OCI-LY1 (cell line): ENCODE results near the gene LPO.

Experiments used
- H2AFZ ChIP-seq: fragments of 200-600 bp; sonication (generic), shearing (Covaris generic); 2 replicates; pipeline ENCODE4 v1.6.0; 2014; ENCODE audit warnings: antibody characterized with exemption, mild to moderate bottlenecking, low read length
- H3F3A ChIP-seq: fragments of 200-600 bp; sonication (generic), shearing (Covaris generic); 2 replicates; pipeline ENCODE4 v1.6.0; 2014; ENCODE audit warnings: mild to moderate bottlenecking, antibody characterized with exemption, low read length, moderate library complexity; ENCODE audit not compliant: insufficient read depth
- H3K27ac ChIP-seq: fragments of 200-600 bp; sonication (generic); 2 replicates; pipeline ENCODE4 v1.5.1; 2014; ENCODE audit warnings: low read length, mixed run types, mild to moderate bottlenecking, low read depth; ENCODE audit not compliant: poor library complexity, severe bottlenecking
- H3K27me3 ChIP-seq: fragments of 200-600 bp; sonication (generic); 2 replicates; pipeline ENCODE4 v1.6.0; 2014; ENCODE audit warnings: antibody characterized with exemption, mild to moderate bottlenecking, low read length, moderate library complexity; ENCODE audit not compliant: insufficient read depth
- H3K36me3 ChIP-seq: fragments of 200-600 bp; sonication (generic); 2 replicates; pipeline ENCODE4 v1.6.1; 2014; ENCODE audit warnings: mild to moderate bottlenecking, antibody characterized with exemption, low read length, moderate library complexity, mixed read lengths; ENCODE audit not compliant: insufficient read depth
- H3K4me1 ChIP-seq: fragments of 200-600 bp; sonication (generic); 2 replicates; pipeline ENCODE4 v1.5.1; 2014; ENCODE audit warnings: mild to moderate bottlenecking, low read length, moderate library complexity; ENCODE audit not compliant: insufficient read depth, severe bottlenecking
- H3K4me2 ChIP-seq: fragments of 200-600 bp; sonication (generic), shearing (Covaris generic); 2 replicates; pipeline ENCODE4 v1.6.1; 2014; ENCODE audit warnings: low read length
- H3K4me3 ChIP-seq: fragments of 200-600 bp; sonication (generic); 2 replicates; pipeline ENCODE4 v1.5.1; 2014; ENCODE audit warnings: low read length, low read depth, mild to moderate bottlenecking, mixed read lengths; ENCODE audit not compliant: poor library complexity, severe bottlenecking
- H3K79me2 ChIP-seq: fragments of 200-600 bp; shearing (Covaris generic); 2 replicates; pipeline ENCODE4 v1.6.1; 2016; ENCODE audit warnings: mixed run types, low read length, mixed read lengths; ENCODE audit not compliant: insufficient read depth
- H3K9ac ChIP-seq: fragments of 200-600 bp; sonication (generic), shearing (Covaris generic); 2 replicates; pipeline ENCODE4 v1.6.1; 2014; ENCODE audit warnings: mild to moderate bottlenecking, low read length, mixed read lengths
- H3K9me2 ChIP-seq: fragments of 200-600 bp; sonication (generic), shearing (Covaris generic); 2 replicates; pipeline ENCODE4 v1.6.1; 2014; ENCODE audit warnings: low read depth, mild to moderate bottlenecking, low read length, mixed read lengths
- H3K9me3 ChIP-seq: fragments of 200-600 bp; shearing (Covaris generic); 2 replicates; pipeline ENCODE4 v1.6.1; 2014; ENCODE audit warnings: low read length, mixed read lengths
- H4K20me1 ChIP-seq: fragments of 200-600 bp; sonication (generic), shearing (Covaris generic); 2 replicates; pipeline ENCODE4 v1.6.0; 2016; ENCODE audit warnings: mild to moderate bottlenecking, low read length; ENCODE audit not compliant: insufficient read depth
- CTCF ChIP-seq: fragments of 200-600 bp; sonication (generic), shearing (Covaris generic); IDR thresholded peaks from 2 replicates; pipeline ENCODE4 v1.5.1; 2017; ENCODE audit warnings: mild to moderate bottlenecking, antibody characterized with exemption, low read length, moderate library complexity, mixed read lengths
- EZH2 ChIP-seq: fragments of 200-600 bp; sonication (generic), shearing (Covaris generic); IDR thresholded peaks from 2 replicates; pipeline ENCODE4 v1.8.0; 2017; ENCODE audit warnings: borderline replicate concordance, mixed run types, mild to moderate bottlenecking, antibody characterized with exemption, low read length, moderate library complexity, mixed read lengths

Gene LPO

GRCh38 chr17:58284613-58285421 is 46.4 kb downstream of the LPO start:
- Histone ChIP-seq H3K9ac (no peak overlapping the region), H2AFZ (no peak overlapping the region), H3K27ac (no peak overlapping the region), H4K20me1 (no peaks in the 10 kb centered on the region), H3F3A (no peaks in the 10 kb centered on the region), H3K4me2 (no peak overlapping the region), H3K9me2 (no peaks in the 10 kb centered on the region), H3K79me2 (no peaks in the 10 kb centered on the region), H3K9me3 (no peaks in the 10 kb centered on the region), H3K27me3 (no peaks in the 10 kb centered on the region), H3K36me3 (no peaks in the 10 kb centered on the region), H3K4me3 (no peak overlapping the region), H3K4me1 (no peaks in the 10 kb centered on the region)
- no peak for TF ChIP-seq CTCF
- no peak for TF ChIP-seq EZH2

- Histone ChIP-seq H3K9me3 (no peaks in the 10 kb centered on the region), H2AFZ (no peak overlapping the region), H3K4me2 (no peak overlapping the region), H3K9me2 (no peaks in the 10 kb centered on the region), H3F3A (no peaks in the 10 kb centered on the region), H3K27me3 (no peaks in the 10 kb centered on the region), H4K20me1 (no peaks in the 10 kb centered on the region), H3K4me1 (no peaks in the 10 kb centered on the region), H3K9ac (no peak overlapping the region), H3K79me2 (no peaks in the 10 kb centered on the region), H3K4me3 (no peak overlapping the region), H3K27ac (no peak overlapping the region), H3K36me3 (no peaks in the 10 kb centered on the region)
- TF ChIP-seq EZH2 (no peak), CTCF (no peak)
These were observed 47.0 kb downstream of the LPO start for GRCh38 chr17:58285422-58285810.

- Histone ChIP-seq H3K36me3 (no peaks in the 10 kb centered on the region), H3K9me3 (no peaks in the 10 kb centered on the region), H2AFZ (no peak overlapping the region), H3K4me3 (no peak overlapping the region), H3K9ac (no peak overlapping the region), H3K79me2 (no peaks in the 10 kb centered on the region), H3K4me2 (no peak overlapping the region), H3K27me3 (peaks cover 7% of the 10 kb centered on the region), H4K20me1 (no peaks in the 10 kb centered on the region), H3K27ac (no peak overlapping the region), H3K4me1 (no peaks in the 10 kb centered on the region), H3K9me2 (no peaks in the 10 kb centered on the region), H3F3A (no peaks in the 10 kb centered on the region)
- TF ChIP-seq CTCF (no peak), EZH2 (no peak)
These were observed 51.5 kb downstream of the LPO start for GRCh38 chr17:58289869-58290268.
